ENCODE results near the gene TCERG1. TPM values are rescaled to one million over a fixed set of nuclear protein-coding genes. Genes with fewer than 3 reads are reported as not detected.

Gene TCERG1
- total RNA-seq, 1 experiment from 2014 or later: 83.5 TPM

DNA sequence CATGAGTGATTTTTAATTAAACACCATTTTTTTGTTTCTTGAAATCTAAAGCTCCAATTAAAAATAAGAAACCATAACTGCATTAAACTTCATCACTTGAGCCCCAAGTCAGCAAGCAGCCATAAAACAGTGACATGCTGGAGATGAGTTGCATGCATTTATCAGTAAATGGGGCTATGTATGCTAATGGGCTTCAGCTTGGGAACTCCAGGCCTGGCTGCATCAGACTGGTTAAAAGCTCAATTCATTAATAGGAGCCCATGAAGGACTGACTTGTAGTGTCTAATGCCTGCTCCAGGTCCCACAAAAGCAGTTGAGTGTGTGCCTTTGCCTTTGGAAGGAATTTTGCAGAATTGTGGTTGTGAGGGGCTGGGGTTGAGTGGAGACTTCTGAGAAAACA is 102.5 kb downstream of the TCERG1 start:
- ATAC-seq: no peak
- H3K9ac ChIP-seq (ENCODE audit: low read length): no peak overlapping the region
- H3K9me3 ChIP-seq (ENCODE audit: control insufficient read depth in 1 of 2, insufficient read depth in 1 of 2, low read depth in 1 of 2, low read length in 2 of 2): no peaks in the 10 kb centered on the region
- H3K27me3 ChIP-seq (ENCODE audit: insufficient read depth, low read length): peaks cover 14% of the 10 kb centered on the region; the same call in 1 of the 2 replicates
- intact Hi-C loops (cut with micrococcal nuclease): no loop called here
- TF ChIP-seq RAD21 (IDR thresholded peaks at IDR 0.05; ENCODE audit: low read depth) (no peak), POLR2AphosphoS5 (IDR thresholded peaks at IDR 0.05; ENCODE audit: low read depth, low read length) (no peak), JUND (IDR thresholded peaks at IDR 0.05) (no peak), CBX3 (IDR thresholded peaks at IDR 0.05; ENCODE audit: low read depth) (no peak), ELF1 (IDR thresholded peaks at IDR 0.05; ENCODE audit: borderline replicate concordance, low read depth) (no peak), EZH2phosphoT487 (IDR thresholded peaks at IDR 0.05; ENCODE audit: borderline replicate concordance) (no peak), FOSL1 (IDR thresholded peaks at IDR 0.05; ENCODE audit: low read depth) (no peak)
- TF ChIP-seq, protein P1, sequence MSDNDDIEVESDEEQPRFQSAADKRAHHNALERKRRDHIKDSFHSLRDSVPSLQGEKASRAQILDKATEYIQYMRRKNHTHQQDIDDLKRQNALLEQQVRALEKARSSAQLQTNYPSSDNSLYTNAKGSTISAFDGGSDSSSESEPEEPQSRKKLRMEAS (IDR thresholded peaks at IDR 0.05): no peak
- H3K4me1 ChIP-seq (ENCODE audit: control insufficient read depth in 1 of 2, insufficient read depth in 2 of 2, low read length in 2 of 2): no peaks in the 10 kb centered on the region
- H3K27ac ChIP-seq (ENCODE audit: low read depth, low read length): no peak overlapping the region
- RAD21 ChIA-PET (ENCODE audit: low non-redundant PET in 1 of 2, low total read pairs in 2 of 2, uncharacterized antibody in 2 of 2, unreplicated experiment in 2 of 2): no interaction called here
- H3K4me3 ChIP-seq (replicated peaks in 1 of 2; ENCODE audit: low read depth in 1 of 2, low read length in 2 of 2): no peak overlapping the region
- no peaks in the 10 kb centered on the region for H3K9me2 ChIP-seq (ENCODE audit: insufficient read depth)
- POLR2A ChIA-PET: no interaction called here
- no peaks in the 10 kb centered on the region for H3K79me2 ChIP-seq (ENCODE audit: insufficient read depth, low read length)
- DNase-seq (ENCODE audit: low read depth, low spot score): no peak
- CTCF ChIA-PET: interaction anchor here (0.8 kb wide), 1 partner anchor 416 kb away, joined by 3 read pairs; no protein-coding TSS in a partner anchor
- no peaks in the 10 kb centered on the region for H3K36me3 ChIP-seq (ENCODE audit: control insufficient read depth in 1 of 2, insufficient read depth in 2 of 2, low read length in 2 of 2)
- BruUV-seq (replicated peaks): no TSS peak
- no peak overlapping the region for H3K4me2 ChIP-seq (ENCODE audit: low read length)
- no peaks in the 10 kb centered on the region for H4K20me1 ChIP-seq (ENCODE audit: insufficient read depth)
- H2AFZ ChIP-seq (ENCODE audit: low read depth, low read length, poor library complexity, severe bottlenecking): no peak overlapping the region

DNA sequence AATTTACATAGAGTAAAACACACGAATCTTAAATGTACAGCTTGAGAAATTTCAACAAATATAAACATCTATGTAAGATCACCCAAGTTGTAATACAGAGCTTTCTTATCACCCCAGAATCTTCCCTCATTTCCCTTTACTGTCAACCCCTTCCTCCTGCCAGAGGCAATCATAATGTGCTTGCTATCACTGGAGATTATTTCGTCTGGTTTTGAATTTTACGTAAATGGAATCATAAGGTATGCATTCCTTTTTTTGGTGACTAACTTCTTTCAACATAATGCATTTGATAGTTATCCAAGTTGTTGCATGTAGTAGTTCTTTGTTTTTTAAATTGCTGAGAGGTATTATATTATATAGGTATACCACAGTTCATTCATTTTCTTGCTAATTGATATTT is 106.3 kb downstream of the TCERG1 start:
- CTCF ChIA-PET: interaction anchor here (0.9 kb wide), 1 partner anchor 635 kb away, joined by 3 read pairs; no protein-coding TSS in a partner anchor

More for the DNA sequence above, 106.3 kb downstream of the TCERG1 start:
- no peak overlapping the region for H3K27ac ChIP-seq (ENCODE audit: low read depth, low read length)
- no peaks in the 10 kb centered on the region for H3K9me3 ChIP-seq (ENCODE audit: control insufficient read depth in 1 of 2, insufficient read depth in 1 of 2, low read depth in 1 of 2, low read length in 2 of 2)
- RAD21 ChIA-PET (ENCODE audit: low non-redundant PET in 1 of 2, low total read pairs in 2 of 2, uncharacterized antibody in 2 of 2, unreplicated experiment in 2 of 2): no interaction called here
- H3K79me2 ChIP-seq (ENCODE audit: insufficient read depth, low read length): no peaks in the 10 kb centered on the region
- no peak for ATAC-seq
- no peak overlapping the region for H3K4me2 ChIP-seq (ENCODE audit: low read length)
- H3K9ac ChIP-seq (ENCODE audit: low read length): no peak overlapping the region
- POLR2A ChIA-PET: no interaction called here
- H3K27me3 ChIP-seq (ENCODE audit: insufficient read depth, low read length): peaks cover 16% of the 10 kb centered on the region; the same call in 1 of the 2 replicates
- no peaks in the 10 kb centered on the region for H3K9me2 ChIP-seq (ENCODE audit: insufficient read depth)
- H4K20me1 ChIP-seq (ENCODE audit: insufficient read depth): no peaks in the 10 kb centered on the region
- no peaks in the 10 kb centered on the region for H3K36me3 ChIP-seq (ENCODE audit: control insufficient read depth in 1 of 2, insufficient read depth in 2 of 2, low read length in 2 of 2)
- no peaks in the 10 kb centered on the region for H3K4me1 ChIP-seq (ENCODE audit: control insufficient read depth in 1 of 2, insufficient read depth in 2 of 2, low read length in 2 of 2)
- no peak for DNase-seq (ENCODE audit: low read depth, low spot score)
- no peak overlapping the region for H3K4me3 ChIP-seq (replicated peaks in 1 of 2; ENCODE audit: low read depth in 1 of 2, low read length in 2 of 2)
- H2AFZ ChIP-seq (ENCODE audit: low read depth, low read length, poor library complexity, severe bottlenecking): no peak overlapping the region
- intact Hi-C loops (cut with micrococcal nuclease): no loop called here
- BruUV-seq (replicated peaks): no TSS peak
- TF ChIP-seq YY1 (IDR thresholded peaks at IDR 0.05; ENCODE audit: extremely low read depth, insufficient replicate concordance, low read depth, low read length) (no peak), ELF1 (IDR thresholded peaks at IDR 0.05; ENCODE audit: borderline replicate concordance, low read depth) (no peak), EGR1 (IDR thresholded peaks at IDR 0.05; ENCODE audit: low read depth) (no peak), ZFX (IDR thresholded peaks at IDR 0.05) (no peak)

All from HCT116 (cell line).